K562 (cell line): ENCODE data around the gene SMARCA4. TPM values are rescaled to one million over a fixed set of nuclear protein-coding genes. Genes with fewer than 3 reads are reported as not detected.
A peak's percentile ranks its signal among the peaks of the same experiment; 100 is the strongest.

ENCODE experiments used
- ATF1 ChIP-seq, 2 experiments: fragments of 450-650 bp in 1 of 2; IDR thresholded peaks; 2 replicates each; pipeline ENCODE4 v1.6.1; 2016; ENCODE audit warnings: missing compliant biosample characterization in 1 of 2, missing genetic modification characterization in 1 of 2
- ATF3 ChIP-seq, 2 experiments: fragments of 450-650 bp in 1 of 2; sonication (generic) in 1 of 2; formaldehyde crosslinking in 1 of 2; IDR thresholded peaks in 1 of 2; conservative IDR thresholded peaks in 1 of 2; 2 replicates each; pipeline versions ENCODE4 v1.6.1 to v1.8.1; 2016 to 2023; ENCODE audit warnings: mild to moderate bottlenecking in 2 of 2, moderate library complexity in 2 of 2, inconsistent platforms in 1 of 2, missing genetic modification reagents in 1 of 2
- ETV1 ChIP-seq: fragments of 450-650 bp; conservative IDR thresholded peaks from 2 replicates; pipeline ENCODE4 v1.6.1; 2016; ENCODE audit warnings: missing genetic modification characterization, control low read depth, low read depth, missing compliant biosample characterization
- ETV5 ChIP-seq: sonication (generic); formaldehyde crosslinking; IDR thresholded peaks from 2 replicates; pipeline ENCODE4 v1.4.0; 2020; ENCODE audit warnings: low read depth, mild to moderate bottlenecking, missing genetic modification reagents
- NCOR1 ChIP-seq: fragments of 450-650 bp; IDR thresholded peaks from 2 replicates; pipeline ENCODE4 v1.6.1; 2016; ENCODE audit warnings: mild to moderate bottlenecking, moderate library complexity
- NEUROD1 ChIP-seq: fragments of 150-350 bp; IDR thresholded peaks from 2 replicates; pipeline ENCODE4 v1.6.1; 2014; ENCODE audit warnings: borderline replicate concordance, low read length, low read depth; ENCODE audit not compliant: partially characterized antibody
- NR1H2 ChIP-seq: sonication (generic); formaldehyde crosslinking; IDR thresholded peaks from 2 replicates; pipeline ENCODE4 v1.4.0; 2020; ENCODE audit warnings: mild to moderate bottlenecking, missing genetic modification reagents
- PHB2 ChIP-seq: fragments of 450-650 bp; IDR thresholded peaks from 2 replicates; pipeline ENCODE4 v1.6.1; 2017; ENCODE audit warnings: low read depth
- POLR2G ChIP-seq: fragments of 200-400 bp; formaldehyde crosslinking; IDR thresholded peaks from 2 replicates; pipeline ENCODE4 v1.6.1; 2017; ENCODE audit warnings: low read depth, mild to moderate bottlenecking, antibody characterized with exemption, low read length, moderate library complexity
- SIN3A ChIP-seq, 2 experiments: fragments of 150-350 bp in 1 of 2; IDR thresholded peaks; 2 replicates each; pipeline ENCODE4 v1.6.1; 2011 to 2016; ENCODE audit warnings: borderline replicate concordance in 2 of 2, low read depth in 2 of 2, low read length in 2 of 2, mild to moderate bottlenecking in 2 of 2, moderate library complexity in 2 of 2; ENCODE audit not compliant: control insufficient read depth in 1 of 2
- SUPT5H ChIP-seq: fragments of 450-650 bp; IDR thresholded peaks from 2 replicates; pipeline ENCODE4 v1.6.1; 2016
- TEAD4 ChIP-seq, 2 experiments: sonication (generic) in 1 of 2; formaldehyde crosslinking in 1 of 2; IDR thresholded peaks; 2 replicates each; pipeline versions ENCODE4 v1.6.1 to v1.8.0; 2012 to 2022; ENCODE audit warnings: borderline replicate concordance in 1 of 2, inconsistent platforms in 1 of 2, low read length in 1 of 2, mild to moderate bottlenecking in 1 of 2, missing genetic modification reagents in 1 of 2
- ZC3H4 ChIP-seq: sonication (generic); formaldehyde crosslinking; IDR thresholded peaks from 2 replicates; pipeline ENCODE4 v1.9.0; 2021; ENCODE audit warnings: missing genetic modification reagents, borderline replicate concordance
- ZNF263 ChIP-seq: sonication (generic); formaldehyde crosslinking; IDR thresholded peaks from 2 replicates; pipeline ENCODE4 v1.8.0; 2022; ENCODE audit warnings: mild to moderate bottlenecking, missing genetic modification reagents, borderline replicate concordance
- ZNF592 ChIP-seq: fragments of 450-650 bp; IDR thresholded peaks from 2 replicates; pipeline ENCODE4 v1.6.1; 2017; ENCODE audit warnings: antibody characterized with exemption, mild to moderate bottlenecking
- ZNF609 ChIP-seq: sonication (generic); formaldehyde crosslinking; IDR thresholded peaks from 2 replicates; pipeline ENCODE4 v1.8.1; 2023; ENCODE audit warnings: missing genetic modification reagents, mild to moderate bottlenecking, borderline replicate concordance
- polyA plus RNA-seq, 8 experiments: library from polyadenylated mRNA; depleted of rRNA in 4 of 8; stranded (reverse) in 5 of 8; unstranded in 3 of 8; fragments of >200 nt; fragmentation: Nextera tagmentation in 2 of 8; fragmentation: Illumina TruSeq in 1 of 8; extraction: Ambion mirVana in 2 of 8; extraction: Trizol in 1 of 8; gene quantifications; 2 replicates each; pipeline versions ENCODE4 v1.2.1 to v1.2.3, GENCODE V29; 2011 to 2014; ENCODE audit warnings: inconsistent platforms in 1 of 8, missing spikeins in 1 of 8
- total RNA-seq, 7 experiments: library from RNA; depleted of rRNA in 6 of 7; stranded (reverse); fragments of >200 nt in 6 of 7; fragmentation: Illumina TruSeq in 2 of 7; extraction: Trizol in 2 of 7; gene quantifications; 2 replicates each; pipeline versions ENCODE4 v1.2.1 to v1.2.3, GENCODE V29; 2011 to 2021; ENCODE audit warnings: low replicate concordance in 1 of 7

The SMARCA4 gene
- total and polyA plus RNA-seq, 9 of the 15 experiments (the other 6 are each of a cell fraction or from before 2014, with no cell fraction given) = 19.3 to 207 (median 52.1) TPM

- peak; percentile 55 for TF ChIP-seq ETV1 (tag)
- TF ChIP-seq ATF3 (IDR thresholded peaks at IDR 0.05) = peak; percentile 90
- no peak; the same call in 1 of the 2 replicates for TF ChIP-seq ATF3 (CRISPR knock-in tag; conservative IDR thresholded peaks at IDR 0.05)
- peak in 1 of 2 experiments; percentile 69; a peak in 1 of 4 replicates for TF ChIP-seq SIN3A (IDR thresholded peaks at IDR 0.05; ENCODE audit: borderline replicate concordance in 2 of 2, control insufficient read depth in 1 of 2, low read depth in 2 of 2, low read length in 2 of 2)
- TF ChIP-seq ETV5 (CRISPR knock-in tag) = peak; percentile 66; the same call in 1 of the 2 replicates
- TF ChIP-seq NEUROD1 = no peak
- 0 out of 2 replicates have a peak, but pooled peaks have one; percentile 9 for TF ChIP-seq ZNF263 (CRISPR knock-in tag)
- TF ChIP-seq ATF1 (CRISPR knock-in tag; IDR thresholded peaks at IDR 0.05) = no peak
- TF ChIP-seq ATF1 (tag; IDR thresholded peaks at IDR 0.05) = 0 out of 2 replicates have a peak, but pooled peaks have one; percentile 9
- no peak for TF ChIP-seq ZNF592
- TF ChIP-seq SUPT5H = peak; percentile 41; the same call in 1 of the 2 replicates
- 0 out of 2 replicates have a peak, but pooled peaks have one; percentile 74 for TF ChIP-seq ZC3H4 (CRISPR knock-in tag)
- no peak for TF ChIP-seq ZNF609 (CRISPR knock-in tag)
- no peak for TF ChIP-seq NR1H2 (CRISPR knock-in tag)
- no peak; the same call in 1 of the 2 replicates for TF ChIP-seq POLR2G
- no peak for TF ChIP-seq NCOR1
- no peak for TF ChIP-seq PHB2
- peak; percentile 57; the same call in 1 of the 2 replicates for TF ChIP-seq TEAD4 (IDR thresholded peaks at IDR 0.05; ENCODE audit: low read length)
- no peak for TF ChIP-seq TEAD4 (CRISPR knock-in tag; IDR thresholded peaks at IDR 0.05; ENCODE audit: borderline replicate concordance)
Measured at GRCh38 chr19:11091703-11092153, 130.9 kb downstream of the SMARCA4 start (continued).
